K562 (cell line): Measurements from ENCODE around the gene SERPINH1. TPM values are rescaled to one million over a fixed set of nuclear protein-coding genes. Genes with fewer than 3 reads are reported as not detected.

Experiments
- CCNT2 ChIP-seq: IDR thresholded peaks from 2 replicates; pipeline ENCODE4 v1.6.1; 2011; ENCODE audit warnings: borderline replicate concordance, low read depth, mild to moderate bottlenecking, moderate library complexity, mixed read lengths, low read length; ENCODE audit not compliant: insufficient read length; ENCODE audit errors: extremely low read depth
- FOXJ2 ChIP-seq: fragments of 200-800 bp; sonication (Bioruptor generic); IDR thresholded peaks from 2 replicates; pipeline ENCODE4 v1.6.1; 2016; ENCODE audit warnings: missing genetic modification characterization, missing compliant biosample characterization
- MYC ChIP-seq, 2 experiments: fragments of 250-450 bp in 1 of 2; sonication (Bioruptor Pico) in 1 of 2; IDR thresholded peaks; 2 replicates each; pipeline versions ENCODE4 v1.5.1 to v1.6.1; 2012 to 2021; ENCODE audit warnings: low read depth in 2 of 2, borderline replicate concordance in 1 of 2, improper control_type of control experiment in 1 of 2, low read length in 1 of 2, mild to moderate bottlenecking in 1 of 2, moderate library complexity in 1 of 2
- NCOA2 ChIP-seq, 2 experiments: fragments of 450-650 bp; IDR thresholded peaks; 2 replicates each; pipeline ENCODE4 v1.6.1; 2018; ENCODE audit warnings: mild to moderate bottlenecking in 2 of 2, moderate library complexity in 1 of 2; ENCODE audit not compliant: partially characterized antibody in 2 of 2
- SMARCA4 ChIP-seq: fragments of 450-650 bp; IDR thresholded peaks from 2 replicates; pipeline ENCODE4 v1.6.1; 2016
- SOX6 ChIP-seq: fragments of 450-650 bp; IDR thresholded peaks from 2 replicates; pipeline ENCODE4 v1.6.1; 2014; ENCODE audit warnings: mild to moderate bottlenecking
- TARDBP ChIP-seq: fragments of 450-650 bp; IDR thresholded peaks from 2 replicates; pipeline ENCODE4 v1.6.1; 2016
- ZBTB1 ChIP-seq: sonication (generic); formaldehyde crosslinking; IDR thresholded peaks from 2 replicates; pipeline ENCODE4 v1.8.1; 2023; ENCODE audit warnings: missing genetic modification reagents, low read depth, mild to moderate bottlenecking, borderline replicate concordance
- ZBTB7A ChIP-seq: IDR thresholded peaks from 2 replicates; pipeline ENCODE4 v1.6.1; 2011; ENCODE audit warnings: low read depth, mild to moderate bottlenecking, low read length, moderate library complexity, borderline replicate concordance; ENCODE audit not compliant: control insufficient read depth
- ZFP30 ChIP-seq: fragments of 250-450 bp; sonication (Bioruptor Pico); IDR thresholded peaks from 2 replicates; pipeline ENCODE4 v1.8.0; 2022; ENCODE audit warnings: moderate library complexity, mild to moderate bottlenecking, inconsistent platforms, borderline replicate concordance
- polyA plus RNA-seq, 8 experiments: library from polyadenylated mRNA; depleted of rRNA in 4 of 8; stranded (reverse) in 5 of 8; unstranded in 3 of 8; fragments of >200 nt; fragmentation: Nextera tagmentation in 2 of 8; fragmentation: Illumina TruSeq in 1 of 8; extraction: Ambion mirVana in 2 of 8; extraction: Trizol in 1 of 8; gene quantifications; 2 replicates each; pipeline versions ENCODE4 v1.2.1 to v1.2.3, GENCODE V29; 2011 to 2014; ENCODE audit warnings: inconsistent platforms in 1 of 8, missing spikeins in 1 of 8
- total RNA-seq, 7 experiments: library from RNA; depleted of rRNA in 6 of 7; stranded (reverse); fragments of >200 nt in 6 of 7; fragmentation: Illumina TruSeq in 2 of 7; extraction: Trizol in 2 of 7; gene quantifications; 2 replicates each; pipeline versions ENCODE4 v1.2.1 to v1.2.3, GENCODE V29; 2011 to 2021; ENCODE audit warnings: low replicate concordance in 1 of 7
- TF ChIP-seq, protein P1 (sequence below), 2 experiments: IDR thresholded peaks; 2 replicates each; pipeline ENCODE4 v1.6.1; 2011; ENCODE audit warnings: borderline replicate concordance in 1 of 2, control low read depth in 1 of 2, low read depth in 1 of 2, low read length in 1 of 2, mild to moderate bottlenecking in 1 of 2, mixed read lengths in 1 of 2, moderate library complexity in 1 of 2; ENCODE audit not compliant: insufficient read depth in 1 of 2, insufficient read length in 1 of 2, poor library complexity in 1 of 2, severe bottlenecking in 1 of 2; ENCODE audit errors: extremely low read depth in 1 of 2
- TF ChIP-seq, protein P2 (sequence below), 2 experiments: fragments of 150-350 bp in 1 of 2; IDR thresholded peaks; 2 replicates each; pipeline ENCODE4 v1.6.1; 2012 to 2016; ENCODE audit warnings: low read depth in 2 of 2, low read length in 2 of 2, mild to moderate bottlenecking in 1 of 2, moderate library complexity in 1 of 2
- TF ChIP-seq, protein P3 (sequence below): fragments of 450-650 bp; formaldehyde crosslinking; IDR thresholded peaks from 2 replicates; pipeline ENCODE4 v1.4.0; 2020; ENCODE audit warnings: mild to moderate bottlenecking
- TF ChIP-seq, protein P4 (sequence below): fragments of 200-800 bp; sonication (Bioruptor generic); IDR thresholded peaks from 2 replicates; pipeline ENCODE4 v1.6.1; 2017; ENCODE audit warnings: missing genetic modification characterization, missing compliant biosample characterization
- TF ChIP-seq, protein P5 (sequence below): fragments of 450-650 bp; IDR thresholded peaks from 2 replicates; pipeline ENCODE4 v1.6.1; 2016; ENCODE audit warnings: borderline replicate concordance

SERPINH1 gene
- total and polyA plus RNA-seq, 9 of the 15 experiments (the other 6 are each of a cell fraction or from before 2014, with no cell fraction given): 2.8 to 106 (median 67.9) TPM

DNA sequence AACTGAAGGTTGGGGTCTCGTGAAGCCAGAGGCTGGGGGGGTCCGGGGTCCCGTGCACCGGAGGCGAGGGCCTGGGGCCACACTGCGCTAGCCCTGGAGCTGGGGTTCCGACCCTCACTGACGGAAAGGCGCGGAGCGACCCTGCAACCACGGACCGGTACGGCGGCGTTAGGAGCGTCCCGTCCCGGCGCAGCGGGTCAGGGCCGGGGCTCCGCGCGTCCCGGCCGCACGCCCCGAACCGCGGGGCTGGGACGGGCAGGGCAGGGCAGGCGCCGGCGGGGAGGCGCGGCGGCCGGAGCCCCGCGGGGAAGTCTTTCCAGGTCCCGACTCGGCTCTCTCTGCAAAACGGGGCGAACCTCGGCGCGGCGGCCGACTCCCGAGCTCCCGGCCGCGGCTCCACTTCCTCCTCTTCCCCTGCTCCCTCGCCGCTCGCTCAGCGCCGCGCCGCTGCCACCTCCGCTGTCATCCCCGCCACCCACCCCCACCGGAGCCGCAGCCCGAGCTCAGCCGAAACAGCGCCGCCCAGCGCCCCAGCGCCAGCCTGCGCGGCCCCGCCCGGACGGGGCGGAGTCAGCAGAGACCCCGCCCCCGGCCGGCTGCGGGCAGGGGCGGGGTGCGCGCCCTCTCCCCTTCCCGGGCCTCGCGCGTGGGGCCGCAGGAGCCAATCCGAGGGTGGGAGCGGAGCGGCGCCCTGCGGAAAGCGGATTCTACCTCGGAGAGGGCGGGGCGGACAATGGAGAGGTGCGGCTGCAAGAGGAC, 36.4 kb upstream of the SERPINH1 start, which contains the start of gene GDPD5 (continued):
- TF ChIP-seq, protein P1, sequence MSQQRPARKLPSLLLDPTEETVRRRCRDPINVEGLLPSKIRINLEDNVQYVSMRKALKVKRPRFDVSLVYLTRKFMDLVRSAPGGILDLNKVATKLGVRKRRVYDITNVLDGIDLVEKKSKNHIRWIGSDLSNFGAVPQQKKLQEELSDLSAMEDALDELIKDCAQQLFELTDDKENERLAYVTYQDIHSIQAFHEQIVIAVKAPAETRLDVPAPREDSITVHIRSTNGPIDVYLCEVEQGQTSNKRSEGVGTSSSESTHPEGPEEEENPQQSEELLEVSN (IDR thresholded peaks at IDR 0.05; ENCODE audit: borderline replicate concordance in 1 of 2, extremely low read depth in 1 of 2, insufficient read depth in 1 of 2, insufficient read length in 1 of 2, low read depth in 1 of 2, low read length in 1 of 2, poor library complexity in 1 of 2, severe bottlenecking in 1 of 2): peak; percentile 33 to 74
- TF ChIP-seq MYC (IDR thresholded peaks at IDR 0.05; ENCODE audit: low read depth, low read length) (peak; percentile 58; the same call in 1 of the 2 replicates), MYC (CRISPR knock-in tag; IDR thresholded peaks at IDR 0.05; ENCODE audit: borderline replicate concordance, low read depth) (no peak), SMARCA4 (no peak), ZBTB1 (CRISPR knock-in tag) (no peak), ZFP30 (CRISPR knock-in tag) (no peak), FOXJ2 (tag) (no peak), NCOA2 (IDR thresholded peaks at IDR 0.05; ENCODE audit: partially characterized antibody in 2 of 2) (no peak), TARDBP (0 out of 2 replicates have a peak, but pooled peaks have one; percentile 23), ZBTB7A (peak; percentile 68), CCNT2 (peak; percentile 83), SOX6 (peak; percentile 45)
- TF ChIP-seq, protein P2, sequence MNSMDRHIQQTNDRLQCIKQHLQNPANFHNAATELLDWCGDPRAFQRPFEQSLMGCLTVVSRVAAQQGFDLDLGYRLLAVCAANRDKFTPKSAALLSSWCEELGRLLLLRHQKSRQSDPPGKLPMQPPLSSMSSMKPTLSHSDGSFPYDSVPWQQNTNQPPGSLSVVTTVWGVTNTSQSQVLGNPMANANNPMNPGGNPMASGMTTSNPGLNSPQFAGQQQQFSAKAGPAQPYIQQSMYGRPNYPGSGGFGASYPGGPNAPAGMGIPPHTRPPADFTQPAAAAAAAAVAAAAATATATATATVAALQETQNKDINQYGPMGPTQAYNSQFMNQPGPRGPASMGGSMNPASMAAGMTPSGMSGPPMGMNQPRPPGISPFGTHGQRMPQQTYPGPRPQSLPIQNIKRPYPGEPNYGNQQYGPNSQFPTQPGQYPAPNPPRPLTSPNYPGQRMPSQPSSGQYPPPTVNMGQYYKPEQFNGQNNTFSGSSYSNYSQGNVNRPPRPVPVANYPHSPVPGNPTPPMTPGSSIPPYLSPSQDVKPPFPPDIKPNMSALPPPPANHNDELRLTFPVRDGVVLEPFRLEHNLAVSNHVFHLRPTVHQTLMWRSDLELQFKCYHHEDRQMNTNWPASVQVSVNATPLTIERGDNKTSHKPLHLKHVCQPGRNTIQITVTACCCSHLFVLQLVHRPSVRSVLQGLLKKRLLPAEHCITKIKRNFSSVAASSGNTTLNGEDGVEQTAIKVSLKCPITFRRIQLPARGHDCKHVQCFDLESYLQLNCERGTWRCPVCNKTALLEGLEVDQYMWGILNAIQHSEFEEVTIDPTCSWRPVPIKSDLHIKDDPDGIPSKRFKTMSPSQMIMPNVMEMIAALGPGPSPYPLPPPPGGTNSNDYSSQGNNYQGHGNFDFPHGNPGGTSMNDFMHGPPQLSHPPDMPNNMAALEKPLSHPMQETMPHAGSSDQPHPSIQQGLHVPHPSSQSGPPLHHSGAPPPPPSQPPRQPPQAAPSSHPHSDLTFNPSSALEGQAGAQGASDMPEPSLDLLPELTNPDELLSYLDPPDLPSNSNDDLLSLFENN (IDR thresholded peaks at IDR 0.05; ENCODE audit: low read depth in 2 of 2, low read length in 2 of 2): no peak
- TF ChIP-seq, protein P3, sequence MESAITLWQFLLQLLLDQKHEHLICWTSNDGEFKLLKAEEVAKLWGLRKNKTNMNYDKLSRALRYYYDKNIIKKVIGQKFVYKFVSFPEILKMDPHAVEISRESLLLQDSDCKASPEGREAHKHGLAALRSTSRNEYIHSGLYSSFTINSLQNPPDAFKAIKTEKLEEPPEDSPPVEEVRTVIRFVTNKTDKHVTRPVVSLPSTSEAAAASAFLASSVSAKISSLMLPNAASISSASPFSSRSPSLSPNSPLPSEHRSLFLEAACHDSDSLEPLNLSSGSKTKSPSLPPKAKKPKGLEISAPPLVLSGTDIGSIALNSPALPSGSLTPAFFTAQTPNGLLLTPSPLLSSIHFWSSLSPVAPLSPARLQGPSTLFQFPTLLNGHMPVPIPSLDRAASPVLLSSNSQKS (CRISPR knock-in tag): no peak
- TF ChIP-seq, protein P4, sequence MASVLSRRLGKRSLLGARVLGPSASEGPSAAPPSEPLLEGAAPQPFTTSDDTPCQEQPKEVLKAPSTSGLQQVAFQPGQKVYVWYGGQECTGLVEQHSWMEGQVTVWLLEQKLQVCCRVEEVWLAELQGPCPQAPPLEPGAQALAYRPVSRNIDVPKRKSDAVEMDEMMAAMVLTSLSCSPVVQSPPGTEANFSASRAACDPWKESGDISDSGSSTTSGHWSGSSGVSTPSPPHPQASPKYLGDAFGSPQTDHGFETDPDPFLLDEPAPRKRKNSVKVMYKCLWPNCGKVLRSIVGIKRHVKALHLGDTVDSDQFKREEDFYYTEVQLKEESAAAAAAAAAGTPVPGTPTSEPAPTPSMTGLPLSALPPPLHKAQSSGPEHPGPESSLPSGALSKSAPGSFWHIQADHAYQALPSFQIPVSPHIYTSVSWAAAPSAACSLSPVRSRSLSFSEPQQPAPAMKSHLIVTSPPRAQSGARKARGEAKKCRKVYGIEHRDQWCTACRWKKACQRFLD (CRISPR knock-in tag): no peak
- TF ChIP-seq, protein P5, sequence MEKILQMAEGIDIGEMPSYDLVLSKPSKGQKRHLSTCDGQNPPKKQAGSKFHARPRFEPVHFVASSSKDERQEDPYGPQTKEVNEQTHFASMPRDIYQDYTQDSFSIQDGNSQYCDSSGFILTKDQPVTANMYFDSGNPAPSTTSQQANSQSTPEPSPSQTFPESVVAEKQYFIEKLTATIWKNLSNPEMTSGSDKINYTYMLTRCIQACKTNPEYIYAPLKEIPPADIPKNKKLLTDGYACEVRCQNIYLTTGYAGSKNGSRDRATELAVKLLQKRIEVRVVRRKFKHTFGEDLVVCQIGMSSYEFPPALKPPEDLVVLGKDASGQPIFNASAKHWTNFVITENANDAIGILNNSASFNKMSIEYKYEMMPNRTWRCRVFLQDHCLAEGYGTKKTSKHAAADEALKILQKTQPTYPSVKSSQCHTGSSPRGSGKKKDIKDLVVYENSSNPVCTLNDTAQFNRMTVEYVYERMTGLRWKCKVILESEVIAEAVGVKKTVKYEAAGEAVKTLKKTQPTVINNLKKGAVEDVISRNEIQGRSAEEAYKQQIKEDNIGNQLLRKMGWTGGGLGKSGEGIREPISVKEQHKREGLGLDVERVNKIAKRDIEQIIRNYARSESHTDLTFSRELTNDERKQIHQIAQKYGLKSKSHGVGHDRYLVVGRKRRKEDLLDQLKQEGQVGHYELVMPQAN: no peak
